ENCODE data around the gene BCKDHB.

Gene BCKDHB

DNA sequence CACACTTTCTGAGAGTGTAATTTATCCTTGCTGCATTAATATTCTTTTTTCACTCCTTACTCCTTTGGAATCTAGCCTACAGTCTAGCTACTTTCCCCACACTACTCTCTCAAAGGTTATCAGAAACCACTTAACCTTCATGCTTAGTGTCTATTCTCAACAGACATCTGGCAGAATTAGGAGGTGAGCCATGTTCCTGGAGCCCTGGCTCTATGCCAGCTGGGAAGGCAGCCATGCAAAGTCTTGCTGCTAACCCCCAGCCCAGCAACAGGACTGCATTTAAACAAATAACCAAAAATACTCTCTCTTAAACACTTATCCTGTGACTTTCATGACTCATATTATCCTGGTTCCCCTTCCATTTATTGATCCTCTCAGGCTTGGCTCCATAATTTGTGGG, 260.2 kb downstream of the BCKDHB start:
- no peak for DNase-seq (ENCODE audit: low read depth in 3 of 3, low spot score in 1 of 3)

DNA sequence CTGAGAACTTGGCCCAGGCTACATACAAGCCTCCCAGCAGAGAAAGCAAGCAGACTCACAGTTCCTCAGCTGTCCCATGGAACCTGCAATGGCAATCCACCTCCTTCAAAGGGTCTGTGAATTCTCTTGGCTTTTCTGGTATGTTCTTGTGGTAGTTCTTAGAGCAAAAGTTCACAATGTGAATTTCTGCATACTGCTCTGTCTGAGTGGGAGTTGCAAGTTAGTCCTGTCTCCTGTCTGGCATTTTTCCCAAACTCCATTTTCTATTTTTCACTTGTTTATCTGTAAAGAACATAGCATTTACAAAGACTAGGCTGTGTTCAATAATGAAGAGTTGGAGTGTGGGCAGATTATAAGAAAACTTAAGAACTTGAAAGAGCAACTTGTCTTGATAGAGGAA, 269.9 kb downstream of the BCKDHB start:
- DNase-seq (ENCODE audit: low read depth in 3 of 3, low spot score in 1 of 3), result no peak

DNA sequence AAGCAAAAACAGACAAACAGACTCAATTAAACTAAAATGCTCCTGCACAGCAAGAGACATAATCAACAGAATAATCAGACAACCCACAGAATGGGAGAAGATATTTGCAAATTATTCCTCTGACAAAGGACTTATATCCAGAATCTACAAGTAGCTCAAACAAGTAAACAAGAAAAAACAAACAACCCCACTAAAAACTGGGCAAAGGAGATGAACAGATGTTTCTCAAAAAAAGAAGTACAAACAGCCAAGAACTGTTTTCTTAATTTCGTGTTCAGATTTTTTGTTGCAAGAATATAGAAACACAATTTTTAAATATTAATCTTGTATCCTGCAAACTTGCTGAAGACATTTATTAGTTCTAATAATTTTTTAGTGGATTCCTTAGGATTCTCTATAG, 274.1 kb downstream of the BCKDHB start:
- no peak for DNase-seq (ENCODE audit: low read depth in 3 of 3, low spot score in 1 of 3)

DNA sequence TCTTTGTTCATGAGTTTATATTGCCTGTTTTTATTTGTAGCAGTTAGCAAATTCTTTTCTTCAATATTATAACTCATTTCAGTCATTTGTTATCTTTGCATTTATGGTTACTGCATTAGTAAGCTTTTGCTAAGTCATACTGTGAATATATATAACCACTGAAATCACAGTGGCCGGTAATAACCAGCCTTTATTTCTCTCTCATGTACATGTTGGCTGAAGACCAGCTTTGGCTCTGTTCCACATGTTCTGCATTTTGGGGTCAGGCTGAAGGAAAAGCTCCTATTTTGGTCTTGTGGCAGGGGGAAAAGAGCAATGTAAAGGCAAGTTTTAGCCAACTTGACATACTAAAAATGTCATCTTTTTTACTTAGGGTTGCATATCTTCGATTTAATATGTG, 276.3 kb downstream of the BCKDHB start:
- DNase-seq (ENCODE audit: low read depth in 3 of 3, low spot score in 1 of 3), result no peak

DNA sequence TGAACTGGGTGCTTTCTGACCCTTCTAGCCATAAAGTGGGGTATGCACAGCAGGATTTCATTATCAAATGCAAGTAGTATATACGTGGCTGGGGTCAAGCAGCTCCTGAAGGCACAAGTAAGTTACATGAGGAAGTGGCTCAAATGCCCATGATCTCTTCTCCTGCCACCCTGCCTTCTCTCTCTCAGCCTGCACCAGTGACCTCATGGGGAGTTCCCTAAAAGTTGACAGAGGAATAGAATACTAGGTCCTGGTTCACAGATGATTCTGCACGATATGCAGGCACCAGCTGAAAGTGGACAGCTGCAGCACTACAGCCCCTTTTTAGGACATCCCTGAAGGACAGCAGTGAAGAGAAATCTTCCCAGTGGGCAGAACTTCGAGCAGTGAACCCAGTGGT, 282.0 kb downstream of the BCKDHB start:
- no peak for DNase-seq (ENCODE audit: low read depth in 3 of 3, low spot score in 1 of 3)

Data from stimulated activated CD4-positive, alpha-beta T cell treated with anti-CD3 and anti-CD28 coated beads, TNF-alpha, amount 100 ng/mL, for 1 hour (primary cell).